ENCODE measurements around the gene FOXO1.

DNA sequence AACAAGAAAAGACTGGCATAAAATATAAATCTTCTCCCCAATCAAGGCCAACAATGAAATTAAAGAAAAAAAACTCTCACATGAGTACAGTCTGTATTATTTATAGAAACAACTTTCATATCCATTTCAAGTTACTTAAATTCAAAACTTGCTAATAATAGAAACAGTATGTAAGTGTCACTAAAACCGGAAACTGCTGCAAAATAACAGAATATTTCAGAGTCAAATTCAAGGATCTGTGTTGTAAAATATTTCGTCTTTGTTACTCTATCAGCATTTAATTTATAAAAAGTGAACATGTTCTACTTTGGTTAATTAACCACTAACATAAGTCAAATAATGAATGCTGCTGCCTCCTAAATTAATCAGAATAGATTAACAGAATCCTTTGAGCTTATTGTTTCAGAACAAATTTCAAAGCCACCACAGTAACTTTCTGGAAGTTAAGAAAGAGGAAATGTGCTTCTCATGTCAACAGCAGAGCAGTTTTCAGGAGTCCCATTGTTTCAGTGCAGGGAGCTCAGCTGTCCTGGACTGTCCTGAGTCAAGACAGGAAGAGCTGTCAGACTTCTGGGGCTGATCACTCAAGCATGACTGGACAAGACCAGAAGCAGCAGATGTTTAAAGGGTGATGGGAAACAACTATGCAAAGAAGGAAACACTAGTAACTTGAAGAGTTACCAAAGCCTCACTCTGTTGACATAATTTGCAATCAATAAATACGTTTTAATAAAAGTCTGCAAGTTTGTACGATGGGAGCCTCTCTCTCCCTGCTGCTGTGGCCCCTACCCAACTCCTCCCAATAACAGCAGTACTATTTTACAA lies 76.9 kb downstream of the FOXO1 start:
- TF ChIP-seq, protein P1, sequence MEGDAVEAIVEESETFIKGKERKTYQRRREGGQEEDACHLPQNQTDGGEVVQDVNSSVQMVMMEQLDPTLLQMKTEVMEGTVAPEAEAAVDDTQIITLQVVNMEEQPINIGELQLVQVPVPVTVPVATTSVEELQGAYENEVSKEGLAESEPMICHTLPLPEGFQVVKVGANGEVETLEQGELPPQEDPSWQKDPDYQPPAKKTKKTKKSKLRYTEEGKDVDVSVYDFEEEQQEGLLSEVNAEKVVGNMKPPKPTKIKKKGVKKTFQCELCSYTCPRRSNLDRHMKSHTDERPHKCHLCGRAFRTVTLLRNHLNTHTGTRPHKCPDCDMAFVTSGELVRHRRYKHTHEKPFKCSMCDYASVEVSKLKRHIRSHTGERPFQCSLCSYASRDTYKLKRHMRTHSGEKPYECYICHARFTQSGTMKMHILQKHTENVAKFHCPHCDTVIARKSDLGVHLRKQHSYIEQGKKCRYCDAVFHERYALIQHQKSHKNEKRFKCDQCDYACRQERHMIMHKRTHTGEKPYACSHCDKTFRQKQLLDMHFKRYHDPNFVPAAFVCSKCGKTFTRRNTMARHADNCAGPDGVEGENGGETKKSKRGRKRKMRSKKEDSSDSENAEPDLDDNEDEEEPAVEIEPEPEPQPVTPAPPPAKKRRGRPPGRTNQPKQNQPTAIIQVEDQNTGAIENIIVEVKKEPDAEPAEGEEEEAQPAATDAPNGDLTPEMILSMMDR (IDR thresholded peaks at IDR 0.05; ENCODE audit: insufficient read depth, low read length, poor library complexity, severe bottlenecking) = no peak
- no peak for TF ChIP-seq EZH2phosphoT487 (conservative IDR thresholded peaks at IDR 0.05; ENCODE audit: low read length)

All from SU-DHL-6 (cell line).